Muscle of leg (tissue), 11 donors: Measurements from ENCODE around the gene SETD7. TPM values are rescaled to one million over a fixed set of nuclear protein-coding genes. Genes with fewer than 3 reads are reported as not detected.

Experiments
- DNase-seq: peaks from one replicate; pipeline ENCODE4 v3.0.0; 2013
- H3K27ac ChIP-seq: one replicate; pipeline ENCODE4 v1.5.1; 2013; ENCODE audit warnings: mild to moderate bottlenecking, low read length, control low read depth
- H3K27me3 ChIP-seq: one replicate; pipeline ENCODE4 v1.6.1; 2013; ENCODE audit warnings: low read length; ENCODE audit not compliant: control insufficient read depth, insufficient read depth
- H3K36me3 ChIP-seq: one replicate; pipeline ENCODE4 v1.6.1; 2013; ENCODE audit warnings: low read length; ENCODE audit not compliant: control insufficient read depth, insufficient read depth
- H3K4me1 ChIP-seq: one replicate; pipeline ENCODE4 v1.6.1; 2013; ENCODE audit warnings: low read length; ENCODE audit not compliant: control insufficient read depth, insufficient read depth
- H3K4me3 ChIP-seq: one replicate; pipeline ENCODE4 v1.5.1; 2013; ENCODE audit warnings: low read length, control low read depth
- H3K9me3 ChIP-seq: replicated peaks from 2 replicates; pipeline ENCODE4 v1.6.1; 2013; ENCODE audit warnings: low read depth, low read length; ENCODE audit not compliant: control insufficient read depth
- WGBS: methylation state at CpG from one replicate; pipeline ENCODE4 v1.1.5; 2013; ENCODE audit warnings: missing lambda C conversion rate; ENCODE audit not compliant: insufficient coverage; 5-methylcytosine and 5-hydroxymethylcytosine counted together
- polyA plus RNA-seq, 8 donors: library from polyadenylated mRNA; unstranded; fragments of 120-200 nt; gene quantifications; one replicate each; pipeline versions ENCODE4 v1.2.1 to v1.2.3, GENCODE V29; 2013; ENCODE audit warnings: inconsistent platforms in 1 of 8, low replicate concordance in 1 of 8; ENCODE audit not compliant: insufficient read length in 8 of 8, insufficient read depth in 1 of 8
- total RNA-seq: library from RNA; stranded (reverse); fragments of 120-200 nt; gene quantifications from one replicate; pipeline ENCODE4 v1.2.4, GENCODE V29; 2013

SETD7 gene
- total and polyA plus RNA-seq, 9 donors = 48.8 to 93.6 (median 79.2) TPM

GRCh38 chr4:139559687-139560086, 3.7 kb upstream of the SETD7 start:
- no peak for DNase-seq
- peaks cover 5% of the 10 kb centered on the region for H3K27me3 ChIP-seq
- H3K36me3 ChIP-seq = no peaks in the 10 kb centered on the region
- WGBS = 44% methylated on average over 1 of the region's 6 CpGs
- H3K4me3 ChIP-seq = no peak overlapping the region
- no peaks in the 10 kb centered on the region for H3K9me3 ChIP-seq
- no peak overlapping the region for H3K27ac ChIP-seq
- H3K4me1 ChIP-seq = peaks cover 36% of the 10 kb centered on the region

GRCh38 chr4:139559089-139559479, 3.1 kb upstream of the SETD7 start:
- H3K27ac ChIP-seq = no peak overlapping the region
- no peak for DNase-seq

GRCh38 chr4:139558235-139559088, 2.4 kb upstream of the SETD7 start:
- no peak for DNase-seq
- no peak overlapping the region for H3K4me3 ChIP-seq
- H3K36me3 ChIP-seq = no peaks in the 10 kb centered on the region
- peaks cover 5% of the 10 kb centered on the region for H3K27me3 ChIP-seq
- no peaks in the 10 kb centered on the region for H3K9me3 ChIP-seq
- 100% methylated on average over 2 of the region's 12 CpGs for WGBS
- H3K4me1 ChIP-seq = peaks cover 42% of the 10 kb centered on the region
- peak overlapping the region; percentile 7 for H3K27ac ChIP-seq

More at GRCh38 chr4:139559089-139559479, 3.1 kb upstream of the SETD7 start:
- Histone ChIP-seq H3K4me1 (peaks cover 40% of the 10 kb centered on the region), H3K9me3 (no peaks in the 10 kb centered on the region), H3K27me3 (peaks cover 5% of the 10 kb centered on the region), H3K36me3 (no peaks in the 10 kb centered on the region), H3K4me3 (no peak overlapping the region)
- WGBS = 24% methylated on average over 5 of the region's 5 CpGs

- Histone ChIP-seq H3K4me3 (peak overlapping the region; percentile 71), H3K4me1 (peaks cover 45% of the 10 kb centered on the region), H3K27ac (peak overlapping the region; percentile 93), H3K27me3 (peaks cover 5% of the 10 kb centered on the region), H3K36me3 (no peaks in the 10 kb centered on the region), H3K9me3 (no peaks in the 10 kb centered on the region)
- DNase-seq = no peak
- no CpG with 5 or more reads among the region's 3 CpGs for WGBS
These were observed 1.6 kb upstream of the SETD7 start for GRCh38 chr4:139557556-139558110.

GRCh38 chr4:139556724-139557555, 921 bp upstream of the SETD7 start:
- H3K27me3 ChIP-seq = peaks cover 5% of the 10 kb centered on the region
- peak; percentile 86 for DNase-seq
- H3K4me1 ChIP-seq = peaks cover 51% of the 10 kb centered on the region
- H3K27ac ChIP-seq = peak overlapping the region; percentile 93
- no peaks in the 10 kb centered on the region for H3K36me3 ChIP-seq
- no peaks in the 10 kb centered on the region for H3K9me3 ChIP-seq
- WGBS = 1% methylated on average over 46 of the region's 58 CpGs
- H3K4me3 ChIP-seq = peak overlapping the region; percentile 71

GRCh38 chr4:139555705-139556070, 331 bp downstream of the SETD7 start:
- DNase-seq = no peak
- under 1% methylated on average over 49 of the region's 49 CpGs for WGBS
- Histone ChIP-seq H3K27ac (peak overlapping the region; percentile 95), H3K4me1 (peaks cover 55% of the 10 kb centered on the region), H3K27me3 (peaks cover 5% of the 10 kb centered on the region), H3K9me3 (no peaks in the 10 kb centered on the region), H3K36me3 (no peaks in the 10 kb centered on the region), H3K4me3 (peak overlapping the region; percentile 71)

GRCh38 chr4:139554893-139555704, 920 bp downstream of the SETD7 start:
- Histone ChIP-seq H3K4me1 (peaks cover 49% of the 10 kb centered on the region), H3K36me3 (no peaks in the 10 kb centered on the region), H3K4me3 (peak overlapping the region; percentile 71), H3K9me3 (no peaks in the 10 kb centered on the region), H3K27me3 (peaks cover 5% of the 10 kb centered on the region), H3K27ac (peak overlapping the region; percentile 95)
- peak; percentile 98 for DNase-seq
- under 1% methylated on average over 47 of the region's 57 CpGs for WGBS

- H3K36me3 ChIP-seq = no peaks in the 10 kb centered on the region
- no CpG with 5 or more reads among the region's 1 CpG for WGBS
- peak overlapping the region; percentile 71 for H3K4me3 ChIP-seq
- no peak for DNase-seq
- peak overlapping the region; percentile 95 for H3K27ac ChIP-seq
- peaks cover 5% of the 10 kb centered on the region for H3K27me3 ChIP-seq
- H3K4me1 ChIP-seq = peaks cover 45% of the 10 kb centered on the region
- no peaks in the 10 kb centered on the region for H3K9me3 ChIP-seq
These were observed 1.5 kb downstream of the SETD7 start for GRCh38 chr4:139554642-139554892.

GRCh38 chr4:139553751-139554641, 2.0 kb downstream of the SETD7 start:
- peak; percentile 48 for DNase-seq
- Histone ChIP-seq H3K4me1 (peaks cover 42% of the 10 kb centered on the region), H3K9me3 (no peaks in the 10 kb centered on the region), H3K27me3 (peaks cover 5% of the 10 kb centered on the region), H3K27ac (peak overlapping the region; percentile 95), H3K4me3 (peak overlapping the region; percentile 71), H3K36me3 (no peaks in the 10 kb centered on the region)
- 82% methylated on average over 2 of the region's 4 CpGs for WGBS
